Stimulated activated CD4-positive, alpha-beta T cell treated with anti-CD3 and anti-CD28 coated beads, Interleukin-12 subunit alpha, Interleukin-12 subunit beta, amount 100 ng/mL, for 4 hours (primary cell): ENCODE results near the gene APC.
"Not testable (repeated sequence)": the region's sequence is repeated elsewhere in the genome, so short reads cannot be mapped to it uniquely, and the experiment has no call there.

Experiments used
- DNase-seq: peaks from one replicate; pipeline ENCODE4 v3.0.0-alpha.2; 2020

The APC gene

DNA sequence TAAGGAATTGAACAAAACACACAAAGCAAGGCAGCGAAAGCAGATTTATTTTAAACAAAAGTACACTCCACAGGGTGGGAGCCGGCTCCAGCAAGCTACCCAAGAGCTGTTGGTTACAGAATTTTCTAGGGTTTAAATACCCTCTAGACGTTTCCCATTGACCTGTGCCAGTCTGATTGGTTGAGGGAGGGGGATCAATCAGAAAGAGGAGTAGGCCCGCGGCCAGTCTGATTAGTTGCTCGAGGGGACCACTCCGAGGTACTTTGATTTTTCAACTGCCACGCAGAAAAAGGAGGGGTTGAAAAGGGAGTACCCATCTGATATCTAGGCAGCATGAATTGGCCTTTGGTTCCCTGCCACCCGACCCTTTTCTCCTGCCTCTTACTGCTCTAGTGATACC lies 124.4 kb downstream of the APC start:
- no peak for DNase-seq

DNA sequence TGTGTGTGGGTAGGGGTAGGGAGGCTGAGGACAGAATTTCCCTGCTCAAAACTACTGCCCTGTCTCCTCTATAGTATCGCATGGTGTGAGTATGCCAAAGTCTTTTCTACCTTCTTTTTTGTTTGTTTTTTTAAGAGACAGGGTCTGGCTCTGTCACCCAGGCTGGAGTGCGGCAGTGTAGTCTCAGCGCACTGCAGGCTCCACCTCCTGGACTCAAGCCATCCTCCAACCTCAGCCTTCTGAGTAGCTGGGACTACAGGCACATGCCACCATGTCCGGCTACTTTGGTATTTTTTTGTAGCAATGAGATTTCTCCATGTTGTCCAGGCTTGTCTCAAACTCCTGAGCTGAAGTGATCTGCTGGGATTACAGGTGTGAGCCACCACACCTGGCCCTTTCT lies 125.9 kb downstream of the APC start:
- no peak for DNase-seq

DNA sequence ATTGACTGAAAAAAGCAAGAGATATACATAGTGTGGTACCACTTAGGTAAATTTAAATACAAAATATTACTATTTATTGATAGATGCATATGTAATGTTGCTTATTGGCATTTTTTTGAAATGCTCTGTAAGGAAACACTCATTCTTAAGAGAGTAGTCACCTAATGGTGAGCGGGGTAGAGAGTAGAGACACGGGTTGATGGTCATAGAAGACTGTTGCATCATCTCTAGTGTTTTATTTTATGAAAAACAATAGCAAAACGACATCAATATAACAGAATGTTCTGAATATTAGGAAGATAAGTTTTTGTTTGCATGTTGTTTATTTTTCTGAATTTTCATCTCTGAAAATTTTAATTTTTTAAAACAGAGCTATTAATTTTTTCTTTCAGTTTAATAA lies 127.4 kb downstream of the APC start:
- DNase-seq = no peak

DNA sequence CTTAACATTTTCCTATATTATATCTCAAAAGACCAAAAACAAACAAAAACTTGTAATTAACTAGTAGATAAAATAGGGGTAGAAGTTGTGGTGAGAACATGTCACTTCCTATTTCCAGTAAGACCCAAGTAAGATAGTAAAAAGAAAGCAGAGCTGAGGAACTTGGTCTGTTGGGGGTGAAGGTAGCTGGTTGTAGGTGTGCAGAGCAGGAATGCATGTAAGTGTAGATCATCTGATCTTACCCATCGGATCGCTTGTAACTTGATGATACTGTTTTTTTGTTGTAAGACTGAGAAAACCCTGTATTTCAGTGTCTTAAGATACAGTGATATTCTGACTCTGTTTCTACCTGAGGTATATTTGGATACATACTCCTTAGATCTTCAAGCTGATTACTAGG lies 129.1 kb downstream of the APC start:
- DNase-seq = no peak

DNA sequence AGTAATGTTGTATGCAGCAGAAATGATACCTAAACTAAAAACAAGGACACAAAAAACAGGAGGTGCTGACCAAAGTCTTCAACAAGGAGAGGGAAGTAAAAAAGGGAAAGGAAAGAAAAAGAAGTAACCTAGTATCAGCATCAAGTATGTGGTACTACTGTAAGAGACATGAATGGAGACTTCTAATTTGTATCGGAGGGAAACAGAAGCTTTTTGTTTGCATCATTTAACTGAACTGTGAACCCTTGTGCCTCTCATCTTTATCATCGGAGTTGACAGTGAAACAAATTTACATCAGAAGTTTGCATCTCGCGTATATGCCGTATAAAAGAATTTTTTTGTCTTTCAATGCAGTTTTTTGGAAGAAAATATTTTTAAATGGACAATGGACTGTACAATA lies 129.7 kb downstream of the APC start:
- DNase-seq = no peak

DNA sequence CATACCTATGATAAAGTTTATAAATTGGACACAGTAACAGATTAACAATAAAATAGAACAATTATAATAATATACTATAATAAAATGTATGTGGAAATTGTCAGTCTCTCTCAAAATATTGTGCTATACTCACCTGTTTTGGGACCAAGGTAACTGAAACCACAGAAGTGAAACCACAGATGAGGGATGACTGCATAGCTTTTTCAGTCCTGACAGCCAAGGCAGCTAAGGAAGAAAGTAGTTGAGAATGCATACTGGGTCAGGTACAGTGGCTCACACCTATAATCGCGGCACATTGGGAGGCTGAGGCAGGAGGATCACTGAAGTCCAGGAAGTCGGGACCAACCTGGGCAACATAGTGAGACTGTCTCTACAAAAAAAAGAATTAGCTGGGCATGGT lies 132.3 kb downstream of the APC start:
- no peak for DNase-seq

DNA sequence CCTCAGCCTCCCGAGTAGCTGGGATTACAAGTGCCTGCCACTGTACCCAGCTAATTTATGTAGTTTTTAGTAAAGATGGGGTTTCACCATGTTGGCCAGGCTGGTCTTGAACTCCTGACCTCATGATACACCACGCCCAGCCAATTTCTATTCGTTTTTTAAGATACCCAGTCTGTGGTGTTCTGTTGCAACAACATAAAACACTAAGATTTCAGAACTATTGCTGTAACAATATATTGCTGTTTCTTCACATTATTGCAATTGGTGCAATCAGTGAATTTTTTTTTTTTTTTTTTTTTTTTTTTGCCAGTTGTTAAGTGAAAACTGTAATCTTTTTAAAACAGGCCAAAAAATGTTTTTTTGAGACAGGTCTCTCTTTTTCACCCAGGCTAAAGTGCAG lies 133.3 kb downstream of the APC start:
- no peak for DNase-seq

DNA sequence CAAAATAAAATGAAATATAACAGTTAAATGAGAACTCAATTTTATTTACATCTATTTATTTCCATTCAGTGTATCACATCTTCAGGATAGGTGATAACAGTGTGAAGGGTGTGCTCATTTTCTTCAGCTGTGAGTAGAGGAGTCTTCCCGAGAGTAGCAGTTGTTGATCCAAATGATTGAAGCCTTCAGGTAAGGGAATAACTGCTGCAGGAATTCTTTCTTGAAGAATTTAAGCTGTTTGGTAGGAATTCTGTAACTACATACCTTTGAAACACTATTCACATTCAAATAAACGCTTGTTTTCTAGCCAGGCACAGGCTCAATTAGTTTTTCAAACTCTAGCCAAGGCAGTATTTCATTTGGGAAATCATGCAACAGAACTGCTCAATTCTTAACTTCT lies 138.7 kb downstream of the APC start:
- DNase-seq = no peak

DNA sequence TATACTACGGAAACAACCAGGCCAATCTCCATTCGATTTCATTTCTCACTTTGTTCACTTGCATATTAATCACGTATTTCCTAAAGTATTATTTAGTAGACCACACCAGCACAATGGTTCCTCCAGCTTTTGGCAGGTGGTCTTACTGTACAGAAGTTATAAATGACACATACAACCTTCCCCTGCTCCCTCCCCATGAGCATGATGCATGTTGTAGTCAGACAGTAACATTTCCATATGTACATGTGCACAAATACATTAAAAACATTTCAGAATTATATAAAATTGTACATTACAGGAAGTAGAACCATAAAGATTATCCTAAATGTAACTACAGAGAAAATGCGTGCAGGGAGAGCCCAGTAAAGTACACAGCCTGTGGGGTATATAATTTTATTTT lies 140.4 kb downstream of the APC start:
- no peak for DNase-seq

DNA sequence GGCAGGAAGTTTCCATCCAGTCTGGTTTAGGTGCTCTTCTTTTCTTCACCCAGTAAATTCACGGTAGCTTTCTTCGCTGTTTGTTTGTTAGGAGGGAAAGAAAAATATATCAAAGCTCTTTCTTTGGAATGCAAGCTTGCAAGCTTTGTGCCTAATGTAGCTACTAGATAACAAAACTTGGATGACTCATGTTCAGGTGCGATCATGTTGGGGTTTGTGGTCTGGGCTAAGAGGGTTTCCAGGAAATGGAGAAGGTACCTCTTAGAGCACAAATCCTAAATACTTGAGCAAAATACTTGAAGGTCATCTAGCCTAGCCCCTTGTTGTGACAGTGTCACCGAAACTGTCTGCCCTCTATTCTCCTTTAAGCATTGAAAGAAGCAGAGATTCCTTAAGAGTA lies 141.1 kb downstream of the APC start:
- no peak for DNase-seq

DNA sequence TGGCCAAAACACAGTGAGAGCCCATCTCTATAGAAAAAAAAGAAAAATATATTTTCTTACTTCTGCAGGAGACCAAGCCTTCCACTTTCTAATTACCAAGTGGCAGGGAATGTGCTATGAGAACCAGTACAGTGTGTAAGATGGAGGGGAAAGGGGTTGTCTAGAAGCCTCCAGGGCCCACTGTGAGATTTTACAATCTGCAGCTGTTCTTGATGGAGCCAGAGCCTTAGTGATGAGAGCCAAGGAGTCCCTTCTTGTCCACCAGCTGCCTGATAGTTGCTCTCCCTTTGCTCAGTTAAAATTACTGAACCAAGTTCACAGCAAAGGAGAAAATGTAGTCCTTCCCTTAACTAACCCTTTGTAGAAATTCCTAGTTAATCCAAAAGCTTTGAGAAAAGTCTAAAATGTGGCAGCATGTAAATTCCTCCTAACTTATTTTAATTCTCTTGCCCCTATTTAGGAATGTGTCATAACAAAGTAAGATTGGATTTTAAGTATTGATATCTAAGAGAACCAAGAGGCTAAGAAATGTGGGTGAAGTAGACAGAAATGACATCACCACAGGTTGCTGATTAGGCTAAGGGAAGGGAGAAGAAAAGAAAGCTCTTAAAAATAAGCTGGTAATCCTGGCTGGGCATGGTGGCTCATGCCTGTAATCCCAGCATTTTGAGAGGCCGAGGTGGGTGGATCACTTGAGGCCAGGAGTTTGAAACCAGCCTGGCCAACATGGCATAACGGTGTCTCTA lies 142.7 kb downstream of the APC start:
- DNase-seq = no peak

DNA sequence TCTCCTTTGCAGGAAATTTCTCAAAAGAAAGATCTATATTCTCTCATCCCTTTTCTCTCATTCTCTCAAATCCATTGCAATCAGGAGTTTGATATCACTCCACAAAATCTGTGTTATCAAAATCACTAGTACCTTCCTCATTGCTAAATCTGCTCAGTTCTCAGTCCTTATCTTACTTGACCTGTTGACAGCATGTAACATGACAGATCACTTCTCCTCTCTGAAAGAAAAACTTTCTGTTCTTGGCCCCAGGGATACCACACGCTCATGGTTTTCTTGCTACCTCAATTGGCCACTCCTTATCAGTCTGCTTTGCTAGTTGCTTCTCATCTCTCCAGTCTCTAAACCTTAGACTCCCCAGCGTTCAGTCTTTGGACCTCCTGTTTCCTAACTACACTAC lies 145.5 kb downstream of the APC start:
- DNase-seq = no peak

DNA sequence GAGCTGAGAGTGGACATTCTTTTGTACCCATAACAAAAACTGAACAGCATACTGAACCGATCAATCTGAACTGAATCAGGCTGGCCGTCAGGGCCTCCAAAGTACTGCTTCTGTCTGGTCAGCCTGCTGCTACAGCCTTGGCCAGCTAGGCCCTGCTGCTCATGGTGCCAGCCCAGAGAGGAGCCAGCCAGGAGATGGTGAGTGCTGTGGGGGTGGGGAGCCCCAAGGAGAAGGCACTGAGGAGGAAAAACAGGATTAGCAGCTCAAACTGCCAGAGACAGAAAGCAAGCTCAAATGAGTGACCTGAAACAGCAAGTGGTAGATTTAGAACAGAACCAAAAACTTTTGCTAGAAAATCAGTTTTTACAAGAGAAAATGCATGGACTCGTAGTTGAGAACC lies 147.3 kb downstream of the APC start:
- no peak for DNase-seq

DNA sequence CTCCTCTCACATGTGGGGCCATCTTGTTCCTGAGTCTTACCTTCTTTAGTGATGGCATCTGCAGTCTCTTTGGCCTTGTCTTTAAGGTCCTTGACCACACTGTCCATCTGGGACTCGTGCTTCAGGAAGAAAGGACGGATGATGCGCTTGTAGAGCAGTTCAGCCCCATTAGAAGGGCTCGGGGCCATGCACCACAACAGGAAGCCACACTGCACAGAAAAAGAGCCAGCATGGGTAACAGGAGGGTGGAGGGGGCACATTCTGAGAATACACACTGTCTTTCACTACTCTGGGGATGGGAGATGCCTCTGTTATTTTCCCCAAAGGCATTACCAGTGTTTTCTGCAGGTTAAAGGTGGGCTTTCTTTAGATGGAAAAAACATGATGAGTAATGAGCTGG lies 149.3 kb downstream of the APC start:
- no peak for DNase-seq

DNA sequence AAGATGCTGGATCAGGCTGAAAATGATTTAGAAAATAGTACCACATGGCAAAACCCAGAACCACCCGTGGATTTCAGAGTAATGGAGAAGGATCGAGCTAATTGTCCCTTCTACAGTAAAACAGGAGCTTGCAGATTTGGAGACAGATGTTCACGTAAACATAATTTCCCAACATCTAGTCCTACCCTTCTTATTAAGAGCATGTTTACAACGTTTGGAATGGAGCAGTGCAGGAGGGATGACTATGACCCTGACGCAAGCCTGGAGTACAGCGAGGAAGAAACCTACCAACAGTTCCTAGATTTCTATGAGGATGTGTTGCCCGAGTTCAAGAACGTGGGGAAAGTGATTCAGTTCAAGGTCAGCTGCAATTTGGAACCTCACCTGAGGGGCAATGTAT lies 154.4 kb downstream of the APC start:
- DNase-seq = not testable (repeated sequence)

DNA sequence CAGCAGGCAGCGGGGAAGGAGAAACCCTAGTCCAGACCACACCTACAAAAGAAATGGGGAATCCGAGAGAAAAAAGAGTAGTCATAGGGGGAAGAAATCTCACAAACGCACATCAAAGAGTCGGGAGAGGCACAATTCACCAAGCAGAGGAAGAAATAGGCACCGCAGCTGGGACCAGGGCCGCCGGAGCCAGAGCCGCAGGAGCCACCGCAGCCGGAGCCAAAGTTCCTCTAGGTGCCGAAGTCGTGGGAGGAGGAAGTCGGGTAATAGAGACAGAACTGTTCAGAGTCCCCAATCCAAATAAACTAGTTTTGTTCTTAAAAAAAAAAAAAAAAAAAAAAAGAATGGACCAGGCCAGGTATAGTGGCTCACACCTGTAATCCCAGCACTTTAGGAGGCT lies 155.1 kb downstream of the APC start:
- DNase-seq = no peak

DNA sequence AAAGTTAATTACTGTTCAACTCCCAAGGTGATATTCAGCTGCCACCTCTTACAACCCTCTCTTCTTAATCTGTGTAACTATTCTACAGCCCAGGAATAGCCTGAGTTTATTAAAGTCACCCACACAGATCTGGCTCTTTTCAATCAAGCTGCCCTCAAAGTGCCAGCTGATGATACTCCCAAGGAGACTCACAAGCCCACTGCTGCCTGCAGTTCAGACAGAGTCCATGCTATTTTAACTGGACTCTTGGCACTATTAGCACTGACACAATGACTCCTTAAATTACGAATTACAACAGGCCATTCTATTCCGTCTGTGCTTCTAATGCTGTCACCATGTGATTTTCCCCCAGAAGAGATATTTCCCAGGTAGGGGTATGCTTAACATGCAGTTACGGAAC lies 158.0 kb downstream of the APC start:
- DNase-seq = no peak
